NCI-H774 (cell line): ENCODE measurements around the gene OCA2.
"Not testable (repeated sequence)": the region's sequence is repeated elsewhere in the genome, so short reads cannot be mapped to it uniquely, and the experiment has no call there.

Experiments used
- DNase-seq: peaks from one replicate; lab custom pipeline; 2025; lab: John Stamatoyannopoulos, UW

The OCA2 gene

GRCh38 chr15:28001641-28002040, 97.5 kb downstream of the OCA2 start:
- DNase-seq: no peak

DNA sequence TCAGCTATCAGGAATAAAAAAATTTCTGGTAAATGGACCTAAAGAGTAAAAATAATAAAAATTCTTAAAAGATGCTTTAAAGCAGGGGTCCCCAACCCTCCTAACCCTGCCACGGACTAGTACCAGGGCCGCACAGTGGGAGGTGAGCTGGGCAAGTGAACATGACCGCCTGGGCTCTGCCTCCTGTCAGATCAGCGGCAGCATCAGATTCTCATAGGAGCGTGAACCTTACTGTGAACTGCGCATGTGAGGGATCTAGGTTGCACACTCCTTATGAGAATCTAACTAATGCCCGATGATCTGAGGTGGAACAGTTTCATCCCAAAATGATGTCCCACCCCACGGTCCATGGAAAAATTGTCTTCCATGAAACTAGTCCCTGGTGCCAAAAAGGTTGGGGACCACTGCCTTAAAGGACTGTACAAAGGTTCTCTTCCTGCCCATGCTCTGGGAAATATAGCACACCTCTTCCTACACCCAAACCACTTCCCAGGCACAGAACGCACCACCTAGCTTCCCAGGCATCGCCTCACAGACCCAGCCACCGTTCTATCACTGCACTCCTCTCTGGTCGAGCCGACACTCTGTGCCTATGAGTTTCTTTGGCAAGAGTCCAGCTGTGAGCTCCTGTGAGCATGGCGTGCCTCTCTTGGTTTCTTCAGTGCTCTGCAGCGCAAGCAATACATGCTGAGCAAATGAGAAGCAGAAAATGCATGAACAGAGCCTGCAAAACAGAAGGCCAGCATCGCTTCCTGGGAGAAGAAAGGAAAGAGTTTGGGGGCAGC, 104.9 kb downstream of the OCA2 start:
- no peak for DNase-seq

GRCh38 chr15:27993544-27993943, 105.6 kb downstream of the OCA2 start:
- DNase-seq: no peak

- DNase-seq: peak; percentile 27
Measured at GRCh38 chr15:27990521-27991515, 108.3 kb downstream of the OCA2 start.

- DNase-seq: no peak
Measured at GRCh38 chr15:27989838-27990237, 109.3 kb downstream of the OCA2 start.

DNA sequence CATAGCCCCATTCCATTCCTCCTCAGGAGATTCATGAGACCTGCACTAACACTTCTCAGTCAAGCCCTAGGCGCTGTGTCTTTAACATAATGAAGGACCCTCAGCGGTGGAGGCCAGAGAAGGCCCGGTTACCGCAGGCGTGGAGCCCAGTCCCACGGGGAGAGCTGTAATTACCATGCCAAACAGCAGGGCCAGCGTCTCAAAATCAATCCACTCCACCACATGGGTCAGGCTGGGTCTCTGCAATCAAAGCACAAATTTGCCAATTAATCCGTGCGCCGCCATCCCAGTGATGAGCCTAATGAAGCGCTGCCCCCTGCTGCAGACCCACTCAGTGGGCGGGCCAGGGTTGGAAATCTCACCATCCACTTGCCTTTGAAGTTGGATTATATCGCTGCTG, 109.7 kb downstream of the OCA2 start:
- DNase-seq: no peak

DNA sequence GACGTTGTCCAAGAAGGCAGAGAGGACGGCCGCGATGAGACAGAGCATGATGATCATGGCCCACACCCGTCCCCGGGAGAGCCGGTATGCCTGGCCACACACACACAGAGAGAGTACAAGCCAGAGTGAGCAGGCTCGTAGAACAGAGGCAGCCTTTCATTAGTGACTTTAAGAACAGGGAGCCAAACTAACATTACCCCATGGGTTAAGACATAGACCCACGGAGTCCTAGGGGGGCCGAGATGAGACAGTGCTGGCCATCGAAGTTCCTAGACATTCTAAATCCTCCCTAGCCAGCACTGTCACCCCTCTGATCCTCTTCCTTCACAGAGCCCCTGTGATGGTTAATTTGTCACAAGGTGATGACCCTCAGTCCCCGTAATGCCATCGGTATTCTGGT, 114.0 kb downstream of the OCA2 start:
- DNase-seq: no peak

- DNase-seq: no peak
Measured at GRCh38 chr15:27983496-27983895, 115.6 kb downstream of the OCA2 start.

GRCh38 chr15:27977696-27978095, 121.4 kb downstream of the OCA2 start:
- DNase-seq: no peak

GRCh38 chr15:27973886-27974285, 125.2 kb downstream of the OCA2 start:
- no peak for DNase-seq

- DNase-seq: no peak
Measured at GRCh38 chr15:27970661-27971392, 128.3 kb downstream of the OCA2 start.

DNA sequence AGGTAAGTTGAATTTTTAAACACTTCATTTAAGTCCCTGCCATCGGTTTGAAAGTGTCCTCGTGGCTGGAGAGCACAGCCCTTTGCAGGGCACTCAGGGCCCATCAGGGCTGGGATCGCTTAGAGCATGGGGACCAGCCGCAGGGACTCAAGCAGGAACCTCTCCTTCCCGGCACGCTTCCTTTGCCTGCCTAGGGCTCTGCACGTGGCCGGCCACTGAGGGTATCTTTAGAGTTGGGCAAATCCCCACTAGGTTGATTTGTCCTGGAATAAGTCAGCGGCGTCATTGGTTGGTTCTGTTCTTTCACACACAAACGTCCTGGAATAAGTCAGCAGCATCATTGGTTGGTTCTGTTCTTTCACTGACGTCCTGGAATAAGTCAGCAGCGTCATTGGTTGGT, 131.6 kb downstream of the OCA2 start:
- no peak for DNase-seq

DNA sequence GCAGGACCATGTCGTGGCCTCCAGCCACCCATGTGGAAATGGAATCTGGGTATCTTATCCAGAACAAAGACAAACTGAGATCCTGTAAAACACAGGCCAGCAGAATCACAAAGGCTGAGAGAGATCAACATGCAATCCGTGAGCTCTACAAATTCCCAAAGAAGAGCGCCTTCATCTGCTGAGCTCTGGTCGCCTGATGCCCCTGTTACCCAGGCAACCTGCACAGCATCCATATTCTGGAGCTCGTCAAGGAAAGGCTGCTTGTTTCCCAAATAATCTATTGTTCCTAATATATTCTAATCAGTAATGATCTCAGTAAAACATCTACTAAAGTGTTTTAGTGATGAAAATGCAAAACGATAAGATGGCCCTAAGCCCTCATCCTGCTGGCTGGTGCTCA, 133.6 kb downstream of the OCA2 start:
- DNase-seq: no peak

DNA sequence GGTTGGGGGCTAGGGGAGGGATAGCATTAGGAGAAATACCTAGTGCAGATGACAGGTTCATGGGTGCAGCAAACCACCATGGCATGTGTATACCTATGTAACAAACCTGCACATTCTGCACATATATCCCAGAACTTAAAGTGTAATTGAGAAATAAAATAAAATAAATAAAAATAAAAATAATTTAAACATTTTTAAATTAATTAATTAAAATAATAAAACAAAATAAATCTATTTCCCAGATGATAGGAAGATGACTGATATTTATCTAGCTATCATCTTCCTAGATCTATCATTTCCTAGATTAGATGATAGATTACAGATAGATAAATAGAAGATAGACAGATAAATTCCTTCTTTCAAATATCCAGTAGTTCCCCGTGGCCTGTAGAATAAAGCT, 137.3 kb downstream of the OCA2 start:
- DNase-seq: no peak

GRCh38 chr15:27958911-27959578, 140.1 kb downstream of the OCA2 start:
- DNase-seq: no peak

- no peak for DNase-seq
Measured at GRCh38 chr15:27956285-27956684, 142.8 kb downstream of the OCA2 start.

DNA sequence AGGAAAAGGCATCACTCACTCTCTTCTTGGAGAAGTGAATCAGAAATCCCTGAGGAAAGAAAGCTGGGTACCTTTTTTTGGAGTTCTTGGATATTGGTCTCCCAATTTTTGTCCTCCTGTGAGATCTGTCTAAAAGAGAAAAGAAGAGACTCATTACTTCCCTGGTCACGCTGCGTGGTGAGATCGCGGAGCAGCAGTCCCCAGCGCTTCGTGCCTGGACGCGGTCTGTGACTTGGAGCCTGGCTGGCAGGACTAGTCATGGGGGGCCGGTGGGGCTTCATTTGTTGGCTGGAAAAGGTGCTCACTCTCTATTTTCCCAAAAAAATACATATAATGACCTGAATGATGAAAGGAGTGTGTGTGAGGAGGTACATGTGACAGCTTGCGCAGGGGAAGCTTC, 144.0 kb downstream of the OCA2 start:
- DNase-seq: no peak

DNA sequence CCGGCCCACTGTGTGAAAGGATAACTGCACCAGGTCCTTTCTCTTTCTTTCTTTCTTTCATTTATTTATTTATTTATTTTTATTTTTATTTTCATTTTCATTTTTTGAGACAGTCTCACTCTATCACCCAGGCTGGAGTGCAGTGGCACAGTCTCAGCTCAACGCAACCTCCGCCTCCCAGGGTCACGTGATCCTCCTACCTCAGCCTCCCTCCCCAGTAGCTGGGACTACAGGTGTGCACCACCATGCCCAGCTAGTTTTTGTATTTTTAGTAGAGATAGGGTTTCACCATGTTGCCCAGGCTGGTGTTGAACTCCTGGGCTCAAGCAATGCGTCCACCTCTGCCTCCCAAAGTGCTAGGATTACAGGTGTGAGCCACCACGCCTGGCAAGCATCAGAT, 146.5 kb downstream of the OCA2 start:
- not testable (repeated sequence) for DNase-seq

DNA sequence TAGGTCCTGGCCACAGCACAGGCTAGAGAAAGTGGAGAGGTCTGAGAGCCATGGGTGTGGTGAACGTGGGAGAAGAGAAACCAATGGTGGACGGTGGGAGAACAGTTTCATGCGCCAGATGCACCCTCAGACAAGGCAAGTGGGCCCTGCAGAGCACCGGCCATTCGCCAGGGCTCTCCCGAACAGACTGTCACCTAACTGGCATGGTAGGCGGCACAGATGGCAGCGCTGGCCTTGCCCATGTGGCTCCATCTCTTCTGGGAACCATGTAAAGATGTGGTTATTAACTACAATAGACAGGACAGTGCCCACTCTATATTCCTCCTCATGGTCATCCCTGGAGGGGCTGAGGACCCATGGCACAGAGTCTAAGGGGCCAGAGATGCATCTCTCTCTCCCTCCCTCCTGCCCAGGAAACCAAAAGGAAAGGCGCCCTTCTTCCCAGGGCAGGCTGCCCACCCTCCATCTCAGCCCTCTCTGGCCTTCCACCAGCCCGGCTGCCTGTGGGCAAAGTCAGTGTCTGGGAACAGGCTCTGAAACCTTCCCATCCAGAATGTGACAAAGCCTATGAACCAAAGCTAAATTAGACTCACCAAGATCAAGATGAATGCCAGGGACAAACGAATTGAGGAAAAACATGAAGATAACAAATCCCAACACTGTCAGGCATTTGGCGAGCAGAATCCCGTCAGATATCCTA, 147.8 kb downstream of the OCA2 start:
- no peak for DNase-seq

DNA sequence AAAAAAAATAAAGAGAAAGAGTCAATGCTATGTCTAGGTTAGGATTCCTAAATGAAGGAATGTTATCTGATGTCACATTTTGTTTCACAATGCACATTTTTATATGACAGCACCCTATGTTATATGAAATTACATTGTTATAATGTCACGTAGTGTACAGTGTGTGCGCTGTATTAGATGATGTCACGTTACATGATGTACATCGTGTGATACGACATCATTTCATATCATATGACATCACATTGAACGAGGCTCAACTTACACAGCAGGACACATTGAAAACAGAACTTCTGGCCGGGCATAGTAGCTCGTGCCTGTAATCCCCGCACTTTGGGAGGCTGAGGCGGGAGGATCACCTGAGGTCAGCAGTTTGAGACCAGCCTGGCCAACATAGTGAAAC, 150.0 kb downstream of the OCA2 start:
- no peak for DNase-seq

DNA sequence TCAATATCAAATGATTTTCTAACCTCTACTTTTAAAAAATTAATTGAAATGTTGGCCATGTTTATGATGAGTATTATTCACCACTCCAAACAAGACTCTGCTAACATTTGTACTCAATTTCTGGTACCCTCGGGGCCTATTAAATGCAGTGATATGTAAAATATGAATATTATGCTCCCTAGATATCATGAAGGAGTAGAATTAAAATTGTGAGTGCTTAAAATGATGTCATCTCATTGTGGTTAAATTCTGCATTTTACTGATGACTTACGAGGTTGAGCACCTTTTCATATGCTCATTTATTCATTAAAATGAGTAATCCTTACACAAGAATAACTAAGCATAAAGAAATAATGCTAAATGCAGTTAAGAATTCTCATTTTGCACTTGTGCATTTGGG, 159.9 kb downstream of the OCA2 start:
- DNase-seq: no peak
